AG04449 (cell line): ENCODE data around the gene POPDC2.

ENCODE experiments used
- CTCF ChIA-PET: fragments of 350-600 bp; formaldehyde crosslinking; extraction: SDS; loops from one replicate; lab custom pipeline; 2021; ENCODE audit warnings: antibody characterized with exemption; lab: Yijun Ruan, JAX
- POLR2A ChIA-PET: fragments of 400-600, 350-600 bp; formaldehyde crosslinking; extraction: SDS; loops from one replicate; lab custom pipeline; 2020; ENCODE audit warnings: antibody characterized with exemption, inconsistent platforms; lab: Yijun Ruan, JAX
- DNase-seq: peaks from one replicate; pipeline ENCODE4 v3.0.0-alpha.2; 2010; ENCODE audit warnings: low read depth, low spot score
- H3K4me3 ChIP-seq: 2 replicates; pipeline ENCODE4 v1.5.1; 2011; ENCODE audit warnings: low read depth, mild to moderate bottlenecking, control low read depth, low read length
- TF ChIP-seq, protein P1 (sequence below): IDR thresholded peaks from one replicate; pipeline ENCODE4 v1.5.1; 2011; ENCODE audit warnings: mild to moderate bottlenecking, moderate library complexity, low read length, control low read depth, inconsistent platforms; ENCODE audit not compliant: insufficient read depth; ENCODE audit errors: missing control alignments

The POPDC2 gene

DNA sequence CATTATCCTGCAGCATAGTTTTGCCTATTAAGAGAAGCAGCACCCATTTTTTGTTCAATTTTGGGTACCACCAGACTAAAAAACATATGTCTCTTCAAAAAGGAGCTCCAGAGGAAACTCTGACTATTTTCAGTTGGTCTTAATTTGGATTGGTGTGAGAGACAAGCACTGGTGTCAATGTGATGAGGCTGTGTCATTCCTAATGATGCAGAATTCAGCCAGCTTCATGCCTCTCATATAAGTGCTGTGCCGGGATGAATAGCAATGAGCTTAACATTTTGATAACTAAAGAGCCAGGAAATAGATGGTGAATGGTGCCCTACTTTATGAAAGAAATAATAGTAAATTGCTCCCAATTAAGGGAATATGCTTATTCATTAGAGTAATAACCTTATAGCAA is 15.9 kb downstream of the POPDC2 start:
- H3K4me3 ChIP-seq: no peak overlapping the region
- DNase-seq: no peak
- TF ChIP-seq, protein P1, sequence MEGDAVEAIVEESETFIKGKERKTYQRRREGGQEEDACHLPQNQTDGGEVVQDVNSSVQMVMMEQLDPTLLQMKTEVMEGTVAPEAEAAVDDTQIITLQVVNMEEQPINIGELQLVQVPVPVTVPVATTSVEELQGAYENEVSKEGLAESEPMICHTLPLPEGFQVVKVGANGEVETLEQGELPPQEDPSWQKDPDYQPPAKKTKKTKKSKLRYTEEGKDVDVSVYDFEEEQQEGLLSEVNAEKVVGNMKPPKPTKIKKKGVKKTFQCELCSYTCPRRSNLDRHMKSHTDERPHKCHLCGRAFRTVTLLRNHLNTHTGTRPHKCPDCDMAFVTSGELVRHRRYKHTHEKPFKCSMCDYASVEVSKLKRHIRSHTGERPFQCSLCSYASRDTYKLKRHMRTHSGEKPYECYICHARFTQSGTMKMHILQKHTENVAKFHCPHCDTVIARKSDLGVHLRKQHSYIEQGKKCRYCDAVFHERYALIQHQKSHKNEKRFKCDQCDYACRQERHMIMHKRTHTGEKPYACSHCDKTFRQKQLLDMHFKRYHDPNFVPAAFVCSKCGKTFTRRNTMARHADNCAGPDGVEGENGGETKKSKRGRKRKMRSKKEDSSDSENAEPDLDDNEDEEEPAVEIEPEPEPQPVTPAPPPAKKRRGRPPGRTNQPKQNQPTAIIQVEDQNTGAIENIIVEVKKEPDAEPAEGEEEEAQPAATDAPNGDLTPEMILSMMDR: no peak
- POLR2A ChIA-PET: no interaction called here
- CTCF ChIA-PET: interaction anchor here (1.4 to 1.9 kb wide), 3 partner anchors 10 to 18 kb away, joined by 3 to 5 read pairs (median 4); no protein-coding TSS in a partner anchor

DNA sequence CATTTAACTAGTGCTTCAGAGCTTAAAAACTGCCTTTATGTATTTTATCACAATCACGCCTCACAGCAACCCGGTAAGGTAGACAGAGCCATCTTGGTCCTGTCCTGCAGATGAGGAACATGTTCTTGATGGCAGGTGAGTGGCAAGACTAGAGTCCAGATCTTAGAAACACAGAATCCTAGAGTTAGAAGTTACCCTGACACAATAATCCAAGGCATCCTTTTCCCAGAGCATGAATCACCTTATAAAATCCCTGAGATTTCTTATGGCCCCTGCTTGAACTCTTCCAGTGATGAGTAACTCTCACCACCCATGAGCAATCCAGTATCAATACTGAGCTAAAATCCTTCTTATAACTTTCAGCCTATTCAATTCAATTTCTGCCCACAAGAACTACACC is 16.9 kb downstream of the POPDC2 start:
- H3K4me3 ChIP-seq: no peak overlapping the region
- POLR2A ChIA-PET: no interaction called here
- CTCF ChIA-PET: interaction anchor here (0.5 to 1.9 kb wide), 4 partner anchors 11 to 22 kb away, joined by 3 to 5 read pairs (median 4); no protein-coding TSS in a partner anchor
- TF ChIP-seq, protein P1: no peak
- no peak for DNase-seq

DNA sequence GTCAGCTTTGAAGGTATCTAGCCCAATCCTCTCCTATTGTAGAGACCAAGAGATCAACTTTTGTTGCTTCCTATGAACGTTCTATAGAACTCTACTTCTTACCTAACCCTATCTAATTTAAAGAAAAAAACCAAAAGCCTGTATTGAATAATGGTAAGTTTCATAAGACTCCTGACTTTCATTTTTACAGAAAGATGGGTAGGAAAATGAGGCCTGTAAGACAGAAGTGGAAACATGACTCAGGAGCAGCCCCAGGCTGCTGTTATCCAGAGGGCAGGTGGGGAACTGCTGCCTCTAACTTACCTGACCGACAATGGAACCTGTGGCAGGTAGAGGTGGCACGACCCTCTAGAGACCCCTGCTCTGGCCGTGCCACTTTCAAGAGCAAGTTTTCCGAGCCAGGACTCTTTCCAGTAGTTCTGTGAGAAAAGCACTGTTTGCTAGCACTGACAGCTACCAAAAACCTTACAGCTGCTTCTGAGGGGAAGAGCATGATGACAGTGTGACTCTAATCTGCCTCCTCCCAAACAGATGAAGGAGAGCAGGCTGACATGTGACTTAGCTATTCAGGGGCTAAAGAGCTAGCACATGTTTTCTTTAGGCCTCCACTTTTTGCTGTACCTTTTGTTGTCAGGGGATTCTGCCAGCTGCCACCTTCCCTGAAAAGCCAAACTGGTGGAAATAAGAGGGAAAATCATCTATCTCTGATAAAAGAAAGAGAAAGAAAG is 17.5 kb downstream of the POPDC2 start:
- ChIA-PET CTCF (interaction anchor here (1.4 to 1.9 kb wide), 3 partner anchors 12 to 20 kb away, joined by 3 to 5 read pairs (median 4); no protein-coding TSS in a partner anchor), POLR2A (no interaction called here)
- TF ChIP-seq, protein P1: no peak
- no peak for DNase-seq
- no peak overlapping the region for H3K4me3 ChIP-seq

DNA sequence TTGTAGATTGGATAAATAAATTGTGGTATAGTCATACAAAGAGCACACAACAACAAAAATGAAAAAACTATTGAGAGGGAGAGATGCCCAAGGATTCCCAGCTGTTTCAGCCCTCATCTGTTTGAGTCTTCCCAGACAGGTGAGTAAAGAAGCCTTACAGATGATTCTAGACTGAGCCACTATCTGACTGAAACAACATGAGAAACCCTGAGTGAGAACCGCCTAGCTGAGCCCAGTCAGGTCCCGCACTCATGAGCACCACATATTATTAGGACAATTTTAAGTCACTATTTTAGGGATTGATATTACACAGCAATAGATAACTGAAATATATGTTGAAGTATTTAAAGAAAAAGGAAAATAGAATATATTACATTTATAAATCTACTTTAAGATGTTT is 19.0 kb downstream of the POPDC2 start:
- no peak overlapping the region for H3K4me3 ChIP-seq
- no peak for DNase-seq
- ChIA-PET POLR2A (no interaction called here), CTCF (no interaction called here)
- TF ChIP-seq, protein P1: no peak

DNA sequence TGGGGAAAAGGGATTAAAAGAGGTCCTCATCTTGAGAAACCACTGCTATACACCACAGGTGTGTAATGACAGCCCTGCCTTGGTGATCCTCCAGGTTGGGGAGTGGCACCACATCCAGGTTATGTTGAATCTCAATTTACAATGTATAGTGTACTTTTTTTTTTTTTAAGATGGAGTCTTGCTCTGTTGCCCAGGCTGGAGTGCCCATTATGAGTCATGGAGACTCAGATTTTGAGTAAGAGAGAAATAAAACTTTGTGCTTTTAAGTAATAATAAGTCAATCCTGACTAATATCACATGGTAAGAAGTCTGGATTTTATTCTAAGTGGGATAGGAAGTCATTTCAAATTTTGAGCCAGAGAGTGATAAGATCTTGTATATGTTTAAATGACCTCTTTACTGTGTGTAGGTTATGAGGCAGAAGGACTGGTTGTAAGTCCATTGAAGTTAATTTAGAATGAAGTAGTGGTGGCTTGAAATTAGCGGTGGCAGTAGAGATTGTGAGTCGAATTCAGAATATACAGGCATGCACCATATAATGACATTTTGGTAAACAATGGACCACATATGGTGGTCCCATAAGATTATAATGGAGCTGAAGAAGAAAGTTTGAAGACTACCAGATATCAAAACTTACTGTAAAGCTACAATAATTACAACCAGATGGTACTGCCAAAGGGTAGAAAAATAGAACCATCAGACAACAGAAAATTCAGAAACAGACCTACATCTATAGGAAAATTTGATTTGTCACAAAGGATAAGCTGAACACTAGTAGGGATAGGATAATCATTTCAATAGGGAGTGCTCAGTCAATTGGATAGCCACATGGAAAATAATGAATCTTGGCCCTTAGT is 20.7 kb downstream of the POPDC2 start:
- POLR2A ChIA-PET: no interaction called here
- CTCF ChIA-PET: no interaction called here
- TF ChIP-seq, protein P1: no peak
- DNase-seq: no peak
- no peak overlapping the region for H3K4me3 ChIP-seq
